Myocyte (in vitro differentiated cells): ENCODE results near the gene ADAMTS12. TPM values are rescaled to one million over a fixed set of nuclear protein-coding genes. Genes with fewer than 3 reads are reported as not detected.

Experiments used
- DNase-seq: peaks from one replicate; pipeline ENCODE4 v3.0.0-alpha.2; 2012; ENCODE audit warnings: low read depth
- total RNA-seq: library from RNA; depleted of rRNA; stranded (reverse); fragments of >200 nt; gene quantifications from 2 replicates; pipeline ENCODE4 v1.2.3, GENCODE V29; 2014

The ADAMTS12 gene
- total RNA-seq, 1 donor from 2014 or later: 21.4 TPM

GRCh38 chr5:33843579-33843978 lies 48.2 kb downstream of the ADAMTS12 start:
- DNase-seq: no peak

- DNase-seq: no peak
Measured at GRCh38 chr5:33842456-33842855, 49.3 kb downstream of the ADAMTS12 start.

- DNase-seq: no peak
Measured at GRCh38 chr5:33841891-33842290, 49.9 kb downstream of the ADAMTS12 start.

- DNase-seq: no peak
Measured at GRCh38 chr5:33840927-33841547, 50.8 kb downstream of the ADAMTS12 start.

GRCh38 chr5:33837301-33837700 lies 54.5 kb downstream of the ADAMTS12 start:
- DNase-seq: no peak

- peak; percentile 44 for DNase-seq
Measured at GRCh38 chr5:33834334-33834733, 57.5 kb downstream of the ADAMTS12 start.

- DNase-seq: peak; percentile 47
Measured at GRCh38 chr5:33833237-33833575, 58.6 kb downstream of the ADAMTS12 start.

- DNase-seq: no peak
Measured at GRCh38 chr5:33832404-33833236, 59.2 kb downstream of the ADAMTS12 start.

GRCh38 chr5:33831041-33831440 lies 60.7 kb downstream of the ADAMTS12 start:
- DNase-seq: no peak

- no peak for DNase-seq
Measured at GRCh38 chr5:33829430-33829829, 62.4 kb downstream of the ADAMTS12 start.

- DNase-seq: peak; percentile 68
Measured at GRCh38 chr5:33828626-33829308, 63.0 kb downstream of the ADAMTS12 start.

- DNase-seq: peak; percentile 57
Measured at GRCh38 chr5:33827885-33828284, 63.9 kb downstream of the ADAMTS12 start.

GRCh38 chr5:33827018-33827707 lies 64.6 kb downstream of the ADAMTS12 start:
- no peak for DNase-seq

GRCh38 chr5:33824516-33825195 lies 67.1 kb downstream of the ADAMTS12 start:
- DNase-seq: peak; percentile 97

- DNase-seq: no peak
Measured at GRCh38 chr5:33817301-33817700, 74.5 kb downstream of the ADAMTS12 start.

- no peak for DNase-seq
Measured at GRCh38 chr5:33816791-33817190, 75.0 kb downstream of the ADAMTS12 start.

GRCh38 chr5:33812746-33813145 lies 79.0 kb downstream of the ADAMTS12 start:
- no peak for DNase-seq

- peak; percentile 83 for DNase-seq
Measured at GRCh38 chr5:33810491-33811120, 81.2 kb downstream of the ADAMTS12 start.

GRCh38 chr5:33809936-33810335 lies 81.9 kb downstream of the ADAMTS12 start:
- no peak for DNase-seq

GRCh38 chr5:33808699-33809098 lies 83.1 kb downstream of the ADAMTS12 start:
- DNase-seq: no peak

- no peak for DNase-seq
Measured at GRCh38 chr5:33807771-33808170, 84.0 kb downstream of the ADAMTS12 start.
